ENCODE measurements around the gene RAB40C.
"Not testable (repeated sequence)": the region's sequence is repeated elsewhere in the genome, so short reads cannot be mapped to it uniquely, and the experiment has no call there.

The RAB40C gene

DNA sequence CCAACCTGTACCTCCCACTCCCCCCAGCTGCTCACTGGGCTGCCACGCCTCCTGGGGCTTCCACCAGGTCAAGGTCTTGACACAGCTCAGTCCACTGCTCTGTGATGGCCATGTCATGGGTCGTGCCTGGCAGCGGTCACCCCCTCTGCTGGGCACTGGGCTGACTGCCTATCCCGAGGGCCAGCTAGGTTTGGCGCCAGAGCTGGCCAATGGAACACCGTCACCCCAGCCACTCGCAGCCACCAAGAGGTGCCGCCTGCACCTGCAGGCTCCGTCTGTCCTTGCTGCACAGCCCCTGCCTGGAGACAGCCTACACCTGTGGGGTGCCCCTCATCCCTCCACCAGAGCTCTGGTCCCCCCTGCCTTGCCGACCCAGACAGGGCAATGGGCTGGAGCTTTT lies 4.5 kb upstream of the RAB40C start:
- in situ Hi-C loops (cut with HindIII; ENCODE audit: low pct_ligation_motif_present, low pct_unique_long_range_greater_than_20kb, low sequenced_read_pairs), result no loop called here
- peak; percentile 26 for DNase-seq

GRCh38 chr16:586047-586644 lies 3.7 kb upstream of the RAB40C start:
- in situ Hi-C loops (cut with HindIII; ENCODE audit: low pct_ligation_motif_present, low pct_unique_long_range_greater_than_20kb, low sequenced_read_pairs), result no loop called here
- DNase-seq, result peak; percentile 33

DNA sequence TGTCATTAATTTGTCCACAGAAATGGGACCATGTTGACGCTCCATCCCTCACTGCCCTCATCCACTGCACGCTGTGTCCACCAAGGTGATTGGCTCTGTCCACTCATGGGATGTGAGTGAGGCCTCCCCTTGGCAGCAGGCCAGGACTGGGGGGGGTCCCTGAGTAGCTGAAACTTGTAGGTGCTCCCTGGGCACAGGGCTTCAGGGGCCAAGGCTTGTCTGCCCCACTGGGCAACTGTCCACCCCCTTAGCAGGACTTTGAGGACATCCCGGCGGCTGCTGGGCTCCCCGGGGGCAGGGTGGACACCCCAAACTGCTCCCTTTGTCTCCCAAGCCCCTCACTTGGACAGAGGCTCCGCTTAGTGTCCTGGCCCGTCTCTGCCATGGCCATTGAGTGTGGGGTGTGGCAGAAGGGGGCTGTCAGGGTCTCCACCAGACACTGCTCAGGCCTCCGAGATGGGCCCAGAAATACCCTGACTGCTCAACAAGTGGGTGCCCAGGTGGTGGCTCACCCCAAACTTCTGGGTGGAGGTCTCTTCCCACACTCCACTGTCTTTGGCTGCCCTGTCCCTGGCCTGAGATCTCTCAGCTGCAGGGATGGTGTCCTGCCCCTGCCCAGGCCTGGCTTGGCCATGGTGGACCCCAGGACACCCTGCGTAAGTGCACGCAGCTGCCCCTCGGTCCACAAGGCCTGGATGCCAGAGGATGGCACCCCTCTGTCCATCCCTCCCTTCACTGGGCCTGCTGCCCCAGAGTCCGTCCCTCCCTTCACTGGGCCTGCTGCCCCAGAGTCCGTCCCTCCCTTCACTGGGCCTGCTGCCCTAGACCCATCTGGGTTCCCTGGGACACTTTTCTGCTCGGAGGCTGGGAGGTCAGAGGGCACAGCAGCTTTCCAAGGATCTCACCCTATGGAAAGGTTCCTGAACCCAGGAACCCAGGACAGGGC lies 2.9 kb upstream of the RAB40C start:
- DNase-seq, result no peak
- in situ Hi-C loops (cut with HindIII; ENCODE audit: low pct_ligation_motif_present, low pct_unique_long_range_greater_than_20kb, low sequenced_read_pairs), result no loop called here

DNA sequence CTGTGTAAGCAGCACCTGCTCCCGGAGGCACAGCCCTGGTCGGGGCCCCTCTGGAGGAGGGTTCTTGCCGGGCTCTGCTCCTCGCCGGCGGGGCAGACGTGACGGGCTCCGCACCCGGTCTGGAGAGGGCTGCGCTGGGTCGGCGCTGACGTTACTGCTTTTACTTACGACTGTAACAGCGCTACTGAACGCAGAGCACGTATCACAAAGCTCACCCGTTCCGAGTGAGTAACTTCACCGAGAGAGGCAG lies 1.3 kb upstream of the RAB40C start:
- DNase-seq, result peak; percentile 81
- in situ Hi-C loops (cut with HindIII; ENCODE audit: low pct_ligation_motif_present, low pct_unique_long_range_greater_than_20kb, low sequenced_read_pairs), result no loop called here

DNA sequence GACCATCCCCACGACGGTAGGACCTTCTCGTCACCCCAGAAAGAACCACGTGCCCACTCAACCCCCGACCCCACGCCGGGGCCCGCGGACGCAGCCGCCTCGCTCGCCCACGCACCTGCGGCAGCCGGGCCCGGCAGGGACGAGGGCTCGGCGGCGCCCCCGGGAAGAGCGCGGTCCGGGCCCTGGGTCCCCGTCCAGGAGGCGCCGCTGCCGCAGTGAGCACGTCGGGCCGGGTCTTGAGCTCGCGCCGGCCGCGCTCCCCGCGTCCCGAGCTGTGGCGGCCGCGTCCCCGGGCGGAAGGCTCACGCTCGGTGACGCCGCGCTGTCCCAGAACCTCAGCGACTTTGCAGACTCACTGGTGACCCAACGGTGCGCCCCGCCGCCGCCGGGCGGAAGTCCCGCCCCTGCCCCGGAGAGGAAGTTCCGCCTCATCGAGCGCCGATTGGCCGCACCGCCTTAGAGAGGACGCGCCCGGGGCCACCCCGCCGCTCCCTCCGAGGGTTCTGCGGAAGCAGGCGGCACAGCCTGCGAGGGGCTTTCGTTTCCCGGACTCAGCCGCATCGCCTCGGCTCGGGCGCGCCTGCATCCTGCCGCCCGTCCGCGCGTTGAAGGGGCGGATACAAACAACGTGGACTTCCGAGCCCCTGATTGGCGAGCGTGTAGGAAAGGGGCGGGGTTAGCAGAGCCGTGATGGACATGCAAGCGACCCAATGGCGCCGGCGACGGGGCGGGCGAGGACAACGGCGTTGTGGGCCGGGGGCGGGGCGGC lies 793 bp upstream of the RAB40C start:
- in situ Hi-C loops (cut with HindIII; ENCODE audit: low pct_ligation_motif_present, low pct_unique_long_range_greater_than_20kb, low sequenced_read_pairs), result no loop called here
- DNase-seq, result peak; percentile 96

- in situ Hi-C loops (cut with HindIII; ENCODE audit: low pct_ligation_motif_present, low pct_unique_long_range_greater_than_20kb, low sequenced_read_pairs), result no loop called here
- DNase-seq, result peak; percentile 53
Measured at GRCh38 chr16:590188-590814, 435 bp downstream of the RAB40C start.

GRCh38 chr16:590815-591200 lies 942 bp downstream of the RAB40C start:
- DNase-seq, result no peak
- in situ Hi-C loops (cut with HindIII; ENCODE audit: low pct_ligation_motif_present, low pct_unique_long_range_greater_than_20kb, low sequenced_read_pairs), result no loop called here

- in situ Hi-C loops (cut with HindIII; ENCODE audit: low pct_ligation_motif_present, low pct_unique_long_range_greater_than_20kb, low sequenced_read_pairs), result no loop called here
- no peak for DNase-seq
Measured at GRCh38 chr16:591231-591630, 1.4 kb downstream of the RAB40C start.

DNA sequence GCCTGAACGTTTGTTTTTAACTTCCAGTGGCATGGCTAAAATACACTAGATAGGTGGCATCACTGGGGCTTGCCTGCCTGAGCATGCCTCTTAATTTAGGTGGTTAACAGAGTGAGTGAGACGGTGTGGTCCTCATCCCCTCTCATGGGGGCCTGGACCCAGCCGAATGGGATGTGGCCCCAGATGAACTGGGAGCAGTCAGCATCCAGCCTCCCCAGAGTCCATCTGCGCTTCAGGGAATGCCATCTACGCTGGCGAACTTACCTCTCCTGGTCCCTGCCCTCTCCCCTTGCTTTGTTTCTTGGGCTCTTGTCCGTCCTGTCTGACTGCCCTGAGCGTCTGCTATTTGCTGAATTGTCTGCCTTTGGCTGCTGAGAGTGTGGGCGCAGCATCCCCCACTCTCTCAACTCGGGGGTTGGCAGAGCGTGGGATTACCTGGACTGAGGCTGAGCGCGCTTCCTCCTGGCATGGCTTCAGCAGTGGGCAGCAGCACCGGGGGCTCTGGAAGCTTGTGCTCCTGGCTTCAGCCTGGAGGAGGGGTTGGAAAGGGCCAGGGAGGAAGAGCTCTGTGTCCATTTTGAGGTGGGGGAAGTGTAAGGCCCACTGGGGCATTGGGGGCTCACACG lies 2.1 kb downstream of the RAB40C start:
- in situ Hi-C loops (cut with HindIII; ENCODE audit: low pct_ligation_motif_present, low pct_unique_long_range_greater_than_20kb, low sequenced_read_pairs), result no loop called here
- no peak for DNase-seq

DNA sequence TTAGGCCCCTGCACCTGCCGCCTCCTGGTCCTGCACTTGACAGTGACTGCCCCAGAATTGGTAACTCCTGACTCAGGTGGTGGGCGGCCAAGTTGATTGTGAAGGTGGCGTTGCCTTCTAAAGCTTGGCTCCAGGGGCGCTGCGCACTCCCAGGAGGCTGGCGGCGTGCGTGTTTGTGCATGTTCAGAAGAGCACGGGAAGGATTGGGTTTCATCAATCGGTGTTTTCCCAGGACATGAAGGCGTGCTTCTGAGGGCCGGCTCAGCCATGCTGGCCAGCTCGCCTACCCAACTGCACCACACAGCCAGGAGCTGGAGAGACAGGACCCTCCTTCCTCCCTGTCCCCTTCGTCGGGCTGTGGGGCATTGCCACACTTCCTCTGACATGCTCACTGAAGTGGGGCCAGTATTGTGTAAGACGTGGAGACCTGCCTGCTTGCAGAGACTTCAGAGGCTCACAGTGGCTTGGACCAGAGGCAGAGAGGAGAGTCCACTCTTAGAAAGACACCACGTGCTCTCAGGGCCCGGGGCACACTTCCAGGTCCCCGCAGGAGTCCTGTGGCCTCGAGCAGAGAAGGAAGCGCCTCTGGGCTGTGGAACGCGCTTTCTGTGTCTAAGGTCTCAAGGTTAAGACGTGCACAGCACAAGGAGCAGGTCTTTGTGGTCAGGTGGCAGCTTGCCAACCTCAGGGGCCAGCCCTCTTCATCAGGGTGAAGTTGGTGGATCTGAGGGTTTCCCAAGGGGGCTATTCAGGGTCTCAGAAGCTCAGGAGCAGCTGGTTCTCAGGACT lies 2.8 kb downstream of the RAB40C start:
- in situ Hi-C loops (cut with HindIII; ENCODE audit: low pct_ligation_motif_present, low pct_unique_long_range_greater_than_20kb, low sequenced_read_pairs), result no loop called here
- DNase-seq, result no peak

- in situ Hi-C loops (cut with HindIII; ENCODE audit: low pct_ligation_motif_present, low pct_unique_long_range_greater_than_20kb, low sequenced_read_pairs), result no loop called here
- no peak for DNase-seq
Measured at GRCh38 chr16:593406-593805, 3.5 kb downstream of the RAB40C start.

- in situ Hi-C loops (cut with HindIII; ENCODE audit: low pct_ligation_motif_present, low pct_unique_long_range_greater_than_20kb, low sequenced_read_pairs), result no loop called here
- DNase-seq, result no peak
Measured at GRCh38 chr16:593807-594206, 3.9 kb downstream of the RAB40C start.

DNA sequence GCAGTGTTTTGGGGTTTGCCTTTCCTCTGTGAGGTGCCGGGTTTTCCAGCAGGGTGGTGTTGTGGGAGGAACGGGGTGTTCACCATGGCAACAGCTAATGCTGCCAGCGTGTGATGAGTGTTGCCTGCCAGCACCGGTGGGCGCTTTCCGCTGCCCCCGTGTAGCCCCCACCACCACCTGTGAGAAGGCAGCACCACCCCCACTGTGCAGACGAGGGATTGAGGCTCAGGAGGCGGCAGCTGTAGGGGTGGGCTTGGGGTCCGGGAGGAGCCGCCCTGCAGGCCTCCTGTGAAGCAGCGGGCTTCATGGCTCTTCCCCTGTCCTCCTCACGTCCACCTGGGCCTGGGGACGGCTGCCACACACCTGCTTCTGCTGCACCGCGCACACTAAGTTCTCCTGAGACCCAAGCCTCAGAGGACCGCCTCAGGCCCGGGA lies 5.2 kb downstream of the RAB40C start:
- no peak for DNase-seq
- in situ Hi-C loops (cut with HindIII; ENCODE audit: low pct_ligation_motif_present, low pct_unique_long_range_greater_than_20kb, low sequenced_read_pairs), result no loop called here

- DNase-seq, result no peak
- in situ Hi-C loops (cut with HindIII; ENCODE audit: low pct_ligation_motif_present, low pct_unique_long_range_greater_than_20kb, low sequenced_read_pairs), result no loop called here
Measured at GRCh38 chr16:595942-596735, 6.3 kb downstream of the RAB40C start.

GRCh38 chr16:596736-597060 lies 6.8 kb downstream of the RAB40C start:
- DNase-seq, result no peak
- in situ Hi-C loops (cut with HindIII; ENCODE audit: low pct_ligation_motif_present, low pct_unique_long_range_greater_than_20kb, low sequenced_read_pairs), result no loop called here

DNA sequence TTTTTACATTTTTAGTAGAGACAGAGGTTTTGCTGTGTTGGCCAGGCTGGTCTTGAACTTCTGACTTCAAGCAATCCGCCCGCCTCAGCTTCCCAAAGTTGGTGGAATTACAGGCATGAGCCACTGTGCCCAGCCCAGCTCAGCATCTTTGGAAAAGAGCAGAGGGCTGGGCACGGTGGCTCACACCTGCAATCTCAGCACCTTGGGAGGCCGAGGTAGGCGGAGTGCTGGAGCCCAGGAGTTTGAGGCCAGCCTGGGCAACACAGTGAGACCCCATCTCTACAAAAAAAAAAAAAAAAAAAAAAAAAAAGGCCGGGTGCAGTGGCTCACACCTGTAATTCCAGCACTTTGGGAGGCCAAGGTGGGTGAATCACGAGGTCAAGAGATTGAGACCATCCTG lies 7.8 kb downstream of the RAB40C start:
- DNase-seq; in situ Hi-C loops (cut with HindIII; ENCODE audit: low pct_ligation_motif_present, low pct_unique_long_range_greater_than_20kb, low sequenced_read_pairs): not testable (repeated sequence)
